WI38 (cell line): ENCODE data around the gene ABR.

Source experiments
- H3K4me3 ChIP-seq: 2 replicates; pipeline ENCODE4 v1.5.1; 2011; ENCODE audit warnings: low read depth, mild to moderate bottlenecking, control low read depth, low read length
- TF ChIP-seq, protein P1 (sequence below): IDR thresholded peaks from 2 replicates; pipeline ENCODE4 v1.5.1; 2012; ENCODE audit warnings: low read depth, mild to moderate bottlenecking, control low read depth, low read length

The ABR gene

DNA sequence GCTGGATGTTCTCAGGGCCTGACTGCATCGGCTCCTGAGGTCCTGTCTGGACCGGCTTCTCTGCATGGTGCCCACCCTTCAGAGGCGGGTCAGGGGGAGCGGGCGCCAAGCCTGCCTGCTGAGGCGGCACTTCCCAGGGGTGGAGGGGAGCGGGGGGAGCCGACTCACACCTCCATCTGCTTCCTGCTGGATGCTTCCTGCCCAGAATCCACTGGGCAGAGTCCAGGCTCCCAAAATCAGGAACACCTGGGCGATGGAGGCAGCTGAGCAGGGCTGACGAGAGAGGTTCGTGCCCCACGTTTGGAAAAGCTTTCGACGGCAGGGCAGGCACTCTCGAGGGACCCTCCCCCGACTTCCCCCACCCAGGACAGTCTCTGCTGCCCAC is 140.7 kb downstream of the ABR start:
- H3K4me3 ChIP-seq, result no peak overlapping the region
- TF ChIP-seq, protein P1, sequence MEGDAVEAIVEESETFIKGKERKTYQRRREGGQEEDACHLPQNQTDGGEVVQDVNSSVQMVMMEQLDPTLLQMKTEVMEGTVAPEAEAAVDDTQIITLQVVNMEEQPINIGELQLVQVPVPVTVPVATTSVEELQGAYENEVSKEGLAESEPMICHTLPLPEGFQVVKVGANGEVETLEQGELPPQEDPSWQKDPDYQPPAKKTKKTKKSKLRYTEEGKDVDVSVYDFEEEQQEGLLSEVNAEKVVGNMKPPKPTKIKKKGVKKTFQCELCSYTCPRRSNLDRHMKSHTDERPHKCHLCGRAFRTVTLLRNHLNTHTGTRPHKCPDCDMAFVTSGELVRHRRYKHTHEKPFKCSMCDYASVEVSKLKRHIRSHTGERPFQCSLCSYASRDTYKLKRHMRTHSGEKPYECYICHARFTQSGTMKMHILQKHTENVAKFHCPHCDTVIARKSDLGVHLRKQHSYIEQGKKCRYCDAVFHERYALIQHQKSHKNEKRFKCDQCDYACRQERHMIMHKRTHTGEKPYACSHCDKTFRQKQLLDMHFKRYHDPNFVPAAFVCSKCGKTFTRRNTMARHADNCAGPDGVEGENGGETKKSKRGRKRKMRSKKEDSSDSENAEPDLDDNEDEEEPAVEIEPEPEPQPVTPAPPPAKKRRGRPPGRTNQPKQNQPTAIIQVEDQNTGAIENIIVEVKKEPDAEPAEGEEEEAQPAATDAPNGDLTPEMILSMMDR, result no peak

- TF ChIP-seq, protein P1, result no peak
These were observed 141.2 kb downstream of the ABR start for GRCh38 chr17:1038459-1039122.

GRCh38 chr17:1037238-1037879 is 142.4 kb downstream of the ABR start:
- no peak overlapping the region for H3K4me3 ChIP-seq
- TF ChIP-seq, protein P1, result no peak

More at GRCh38 chr17:1038459-1039122, 141.2 kb downstream of the ABR start:
- H3K4me3 ChIP-seq, result no peak overlapping the region

- TF ChIP-seq, protein P1, result no peak
- H3K4me3 ChIP-seq, result no peak overlapping the region
These were observed 142.9 kb downstream of the ABR start for GRCh38 chr17:1036845-1037237.

- TF ChIP-seq, protein P1, result no peak
- H3K4me3 ChIP-seq, result no peak overlapping the region
These were observed 143.5 kb downstream of the ABR start for GRCh38 chr17:1036171-1036844.

- TF ChIP-seq, protein P1, result no peak
- H3K4me3 ChIP-seq, result no peak overlapping the region
These were observed 144.1 kb downstream of the ABR start for GRCh38 chr17:1035546-1036170.

DNA sequence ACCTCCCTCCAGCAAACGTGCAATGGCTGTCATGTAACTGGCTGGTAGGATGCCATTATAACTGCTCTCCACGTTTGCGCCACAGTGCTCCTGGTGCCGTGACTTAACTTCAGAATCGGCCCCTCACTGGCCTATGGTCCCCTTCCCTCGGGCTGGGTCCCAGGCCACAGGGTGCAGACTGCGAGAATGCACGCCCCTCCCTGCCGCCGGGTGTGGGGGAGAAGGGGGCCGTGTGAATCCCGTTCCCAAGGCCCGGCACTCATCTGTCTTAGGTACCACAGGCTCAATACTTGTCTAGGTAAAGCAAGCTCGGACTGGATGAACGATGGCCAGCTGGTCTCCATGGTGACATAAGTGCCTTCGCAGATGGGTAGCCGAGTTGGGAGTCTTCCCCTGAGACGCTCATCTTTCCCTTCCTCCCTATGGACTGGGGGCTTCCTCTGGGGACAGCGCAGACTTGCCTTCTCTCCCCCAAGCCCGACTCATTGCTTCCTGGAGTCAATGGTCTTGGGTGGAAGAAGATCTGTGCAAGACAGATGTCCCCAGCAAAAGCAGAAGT is 145.1 kb downstream of the ABR start:
- H3K4me3 ChIP-seq, result no peak overlapping the region
- TF ChIP-seq, protein P1, result no peak
